Fibroblast of the aortic adventitia (primary cell): Measurements from ENCODE around the gene ANLN. TPM values are rescaled to one million over a fixed set of nuclear protein-coding genes. Genes with fewer than 3 reads are reported as not detected.
"Not testable (repeated sequence)": the region's sequence is repeated elsewhere in the genome, so short reads cannot be mapped to it uniquely, and the experiment has no call there.

Experiments used
- DNase-seq: peaks from one replicate; pipeline ENCODE4 v3.0.0-alpha.2; 2010; ENCODE audit warnings: low read depth
- H3K4me3 ChIP-seq: 2 replicates; pipeline ENCODE4 v1.5.1; 2011; ENCODE audit warnings: low read depth, mild to moderate bottlenecking, control low read depth, low read length, moderate library complexity
- CTCF ChIP-seq: IDR thresholded peaks from 2 replicates; pipeline ENCODE4 v1.5.1; 2011; ENCODE audit warnings: mild to moderate bottlenecking, low read length, control low read depth, inconsistent platforms; ENCODE audit not compliant: insufficient read depth
- total RNA-seq: library from RNA; depleted of rRNA; stranded (reverse); fragments of >200 nt; gene quantifications from 2 replicates; pipeline ENCODE4 v1.2.3, GENCODE V29; 2012; ENCODE audit warnings: low replicate concordance

Gene ANLN
- total RNA-seq, 1 donor, result 171 TPM

DNA sequence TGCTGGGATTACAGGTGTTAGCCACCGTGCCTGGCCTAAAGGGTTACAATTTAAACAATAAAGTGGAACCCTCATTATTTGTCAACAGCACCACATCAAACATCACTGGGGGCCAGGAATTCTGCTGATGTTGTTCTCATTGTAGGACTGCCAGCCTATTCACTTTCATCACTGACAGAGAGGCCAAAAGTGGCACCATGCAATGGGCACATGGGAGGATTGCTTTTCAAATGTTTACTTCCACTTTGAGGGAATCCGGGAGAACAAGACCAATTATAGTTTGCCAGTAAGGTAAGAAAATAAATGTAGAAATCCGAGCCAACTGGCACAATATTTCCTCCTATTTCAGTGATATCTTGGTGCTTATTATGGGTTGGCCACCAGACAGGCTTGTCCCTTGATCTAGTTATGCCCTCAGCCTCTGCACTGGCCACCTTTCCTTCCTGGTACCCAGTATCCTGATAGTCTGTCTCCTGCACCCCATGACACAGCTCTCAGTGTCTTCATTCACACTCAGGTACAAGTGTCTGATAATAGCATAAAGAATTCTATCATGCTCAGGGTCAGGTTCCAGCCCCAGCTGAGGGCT lies 82.6 kb downstream of the ANLN start:
- DNase-seq, result no peak
- H3K4me3 ChIP-seq, result no peak overlapping the region
- TF ChIP-seq CTCF, result no peak

DNA sequence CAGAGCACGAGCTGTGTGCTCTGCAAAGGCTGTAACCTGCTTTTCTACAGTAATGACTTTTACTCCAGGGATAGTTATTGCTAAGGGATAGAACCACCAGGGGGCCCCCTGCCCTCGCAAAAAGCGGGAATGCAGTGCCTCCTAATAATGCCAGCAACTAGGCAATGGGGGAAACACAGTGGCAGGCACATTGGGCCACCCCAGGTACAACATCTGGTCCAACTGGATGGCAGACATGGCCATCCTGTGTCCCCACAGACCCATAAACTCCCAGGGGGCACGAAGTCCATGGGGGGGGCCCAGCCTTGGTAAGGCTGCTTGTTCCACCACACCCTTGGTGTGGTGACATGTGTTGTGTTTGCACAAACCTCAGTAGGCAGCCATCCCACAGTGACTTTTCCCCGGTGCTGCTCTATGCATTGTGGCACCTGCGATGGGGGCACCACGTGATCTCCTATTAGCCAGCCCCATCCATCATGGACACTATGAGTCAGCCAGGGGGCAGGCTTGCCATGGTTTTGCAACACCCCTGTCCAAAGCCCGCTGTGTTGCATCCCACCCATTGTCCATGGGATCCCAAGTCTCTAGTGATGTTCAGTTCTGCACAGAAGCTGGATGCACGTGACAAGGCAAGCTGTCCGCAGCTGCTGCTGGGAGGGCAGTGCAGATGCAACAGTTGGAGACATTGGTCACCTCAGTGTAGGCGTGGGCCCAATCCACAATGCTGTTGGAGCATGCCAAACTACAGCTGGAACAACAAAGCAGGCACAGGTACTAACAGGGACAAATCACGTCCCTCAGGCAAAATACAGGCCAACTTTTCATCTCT lies 84.0 kb downstream of the ANLN start:
- peak; percentile 58 for TF ChIP-seq CTCF
- no peak overlapping the region for H3K4me3 ChIP-seq
- DNase-seq, result no peak

- H3K4me3 ChIP-seq, result no peak overlapping the region
- peak; percentile 69 for DNase-seq
- no peak for TF ChIP-seq CTCF
Measured at GRCh38 chr7:36474283-36475010, 84.8 kb downstream of the ANLN start.

DNA sequence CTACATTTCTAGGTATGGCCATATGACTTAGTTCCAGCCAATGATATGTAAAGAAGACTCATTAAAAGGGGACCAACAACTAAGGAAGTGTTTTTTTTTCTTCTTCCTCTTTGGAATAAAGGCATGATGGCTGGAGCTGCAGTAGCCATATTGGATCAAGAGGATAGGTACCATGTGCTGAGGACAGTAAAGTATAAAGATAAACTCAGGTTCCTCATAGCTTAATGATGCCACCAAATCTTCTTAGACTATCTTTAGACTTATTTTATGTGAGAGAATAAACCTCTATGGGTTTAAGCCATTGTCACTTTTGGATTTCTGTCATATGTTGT lies 85.3 kb downstream of the ANLN start:
- H3K4me3 ChIP-seq, result no peak overlapping the region
- no peak for TF ChIP-seq CTCF
- no peak for DNase-seq

DNA sequence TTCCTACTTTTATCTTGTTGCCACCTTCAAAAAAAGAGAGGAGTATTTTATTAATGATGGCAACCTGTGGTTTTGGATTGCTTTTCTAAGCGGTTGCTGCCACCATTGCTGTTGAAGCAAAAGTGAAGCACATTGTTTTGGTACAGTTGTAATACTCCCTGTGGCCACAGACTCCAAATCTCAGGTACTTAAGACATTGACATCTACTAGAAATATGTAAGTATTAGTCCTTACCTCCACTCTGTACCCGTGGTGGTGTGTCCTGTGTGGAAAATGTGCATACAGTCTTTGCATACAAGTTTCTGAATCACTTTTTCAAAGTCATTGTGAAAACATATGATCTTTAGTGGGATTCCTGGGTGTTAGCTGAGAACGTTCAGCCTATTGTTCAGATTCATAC lies 85.7 kb downstream of the ANLN start:
- H3K4me3 ChIP-seq, result no peak overlapping the region
- no peak for DNase-seq
- TF ChIP-seq CTCF, result no peak

GRCh38 chr7:36478745-36479144 lies 89.1 kb downstream of the ANLN start:
- H3K4me3 ChIP-seq, result no peak overlapping the region
- no peak for TF ChIP-seq CTCF
- DNase-seq, result no peak

- H3K4me3 ChIP-seq, DNase-seq: not testable (repeated sequence)
Measured at GRCh38 chr7:36483853-36484252, 94.2 kb downstream of the ANLN start.
